Cardiac fibroblast (primary cell): Measurements from ENCODE around the gene CD200R1L.
"Not testable (repeated sequence)": the region's sequence is repeated elsewhere in the genome, so short reads cannot be mapped to it uniquely, and the experiment has no call there.

Source experiments
- DNase-seq, 2 donors: peaks; one replicate each; pipeline versions ENCODE4 v3.0.0 to v3.0.0-alpha.2; 2010; ENCODE audit warnings: low read depth in 2 of 2
- H3K4me3 ChIP-seq, 2 donors: replicated peaks in 1 of 2; 1 replicate in 1 of 2; 2 replicates in 1 of 2; pipeline ENCODE4 v1.5.1; 2011; ENCODE audit warnings: low read depth in 2 of 2, low read length in 2 of 2, mild to moderate bottlenecking in 2 of 2, moderate library complexity in 1 of 2
- TF ChIP-seq, protein P1 (sequence below): IDR thresholded peaks from one replicate; pipeline ENCODE4 v1.5.1; 2011; ENCODE audit warnings: low read depth, mild to moderate bottlenecking, low read length, inconsistent platforms

Gene CD200R1L

DNA sequence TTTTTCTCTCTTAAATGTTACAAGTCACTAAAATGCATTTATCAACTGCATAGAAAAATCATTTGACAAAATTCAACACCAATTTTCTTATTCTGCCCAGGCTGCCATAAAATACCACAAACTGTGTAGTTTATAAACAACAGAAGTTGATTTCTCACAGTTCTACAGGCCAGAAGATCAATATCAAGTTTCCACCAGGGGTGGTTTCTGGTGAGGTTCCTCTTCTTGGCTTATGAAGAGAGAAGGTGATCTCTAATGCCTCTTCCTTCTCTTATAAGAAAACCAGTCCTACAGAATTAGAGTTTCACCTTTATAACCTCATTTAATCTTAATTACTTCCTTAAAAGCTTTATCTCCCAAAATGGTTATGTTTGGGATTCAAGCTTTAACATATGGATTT lies 10.9 kb upstream of the CD200R1L start:
- H3K4me3 ChIP-seq = no peak overlapping the region
- no peak for DNase-seq
- TF ChIP-seq, protein P1, sequence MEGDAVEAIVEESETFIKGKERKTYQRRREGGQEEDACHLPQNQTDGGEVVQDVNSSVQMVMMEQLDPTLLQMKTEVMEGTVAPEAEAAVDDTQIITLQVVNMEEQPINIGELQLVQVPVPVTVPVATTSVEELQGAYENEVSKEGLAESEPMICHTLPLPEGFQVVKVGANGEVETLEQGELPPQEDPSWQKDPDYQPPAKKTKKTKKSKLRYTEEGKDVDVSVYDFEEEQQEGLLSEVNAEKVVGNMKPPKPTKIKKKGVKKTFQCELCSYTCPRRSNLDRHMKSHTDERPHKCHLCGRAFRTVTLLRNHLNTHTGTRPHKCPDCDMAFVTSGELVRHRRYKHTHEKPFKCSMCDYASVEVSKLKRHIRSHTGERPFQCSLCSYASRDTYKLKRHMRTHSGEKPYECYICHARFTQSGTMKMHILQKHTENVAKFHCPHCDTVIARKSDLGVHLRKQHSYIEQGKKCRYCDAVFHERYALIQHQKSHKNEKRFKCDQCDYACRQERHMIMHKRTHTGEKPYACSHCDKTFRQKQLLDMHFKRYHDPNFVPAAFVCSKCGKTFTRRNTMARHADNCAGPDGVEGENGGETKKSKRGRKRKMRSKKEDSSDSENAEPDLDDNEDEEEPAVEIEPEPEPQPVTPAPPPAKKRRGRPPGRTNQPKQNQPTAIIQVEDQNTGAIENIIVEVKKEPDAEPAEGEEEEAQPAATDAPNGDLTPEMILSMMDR = no peak

DNA sequence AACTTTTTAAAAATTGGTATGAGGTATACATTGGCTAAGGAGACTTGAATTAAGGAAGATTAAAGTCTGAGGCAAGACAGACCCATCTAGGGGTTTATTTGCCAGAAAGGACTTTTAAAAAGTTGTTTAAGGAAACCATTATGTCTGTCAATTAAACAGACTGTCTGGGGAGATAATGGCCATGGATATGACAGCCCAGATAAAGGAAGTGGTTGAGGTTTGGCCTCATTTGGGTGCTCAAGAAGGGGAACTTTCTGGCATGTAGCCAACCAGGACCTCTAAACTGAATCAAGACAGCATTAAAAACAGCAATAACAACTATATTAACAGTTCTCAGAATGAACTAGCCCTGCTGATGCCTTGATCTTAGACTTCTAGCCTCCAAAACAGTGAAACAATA lies 9.9 kb upstream of the CD200R1L start:
- DNase-seq = no peak
- TF ChIP-seq, protein P1 = no peak

DNA sequence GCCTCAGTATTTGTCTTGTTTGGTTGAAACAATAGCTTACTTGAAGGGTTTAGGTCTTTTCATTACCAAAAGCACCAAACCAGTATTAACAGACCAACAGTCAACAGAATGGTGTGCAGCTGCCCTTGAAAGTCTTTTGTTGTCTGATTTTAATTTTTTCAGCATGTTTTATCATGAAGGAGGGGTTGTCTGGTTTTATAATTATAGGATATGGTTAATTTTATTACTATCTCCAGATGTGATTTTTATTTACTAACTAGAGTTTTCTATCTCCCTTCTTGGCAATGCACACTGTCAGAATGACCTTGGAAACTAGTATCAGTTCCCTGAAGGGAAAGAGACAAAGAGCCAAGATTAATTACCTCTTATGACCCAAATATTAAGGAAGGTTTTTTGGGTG lies 9.2 kb upstream of the CD200R1L start:
- DNase-seq = no peak
- H3K4me3 ChIP-seq = no peak overlapping the region
- TF ChIP-seq, protein P1 = no peak

More for the DNA sequence above, 9.9 kb upstream of the CD200R1L start:
- H3K4me3 ChIP-seq = no peak overlapping the region

DNA sequence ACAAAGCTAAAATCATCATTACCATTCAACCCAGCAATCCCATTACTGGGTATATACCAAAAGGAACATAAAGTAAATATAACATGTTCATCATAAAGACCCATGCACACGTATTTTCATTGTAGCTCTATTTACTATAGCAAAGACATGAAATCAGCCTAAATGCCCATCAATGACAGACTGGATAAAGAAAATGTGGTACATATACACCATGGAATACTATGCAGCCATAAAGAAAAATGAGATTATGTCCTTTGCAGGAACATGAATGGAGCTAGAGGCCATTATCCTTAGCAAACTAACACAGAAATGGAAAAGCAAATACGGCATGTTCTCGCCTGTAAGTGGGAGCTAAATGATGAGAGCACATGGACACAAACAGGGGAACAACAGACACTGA lies 8.4 kb upstream of the CD200R1L start:
- not testable (repeated sequence) for DNase-seq, H3K4me3 ChIP-seq

DNA sequence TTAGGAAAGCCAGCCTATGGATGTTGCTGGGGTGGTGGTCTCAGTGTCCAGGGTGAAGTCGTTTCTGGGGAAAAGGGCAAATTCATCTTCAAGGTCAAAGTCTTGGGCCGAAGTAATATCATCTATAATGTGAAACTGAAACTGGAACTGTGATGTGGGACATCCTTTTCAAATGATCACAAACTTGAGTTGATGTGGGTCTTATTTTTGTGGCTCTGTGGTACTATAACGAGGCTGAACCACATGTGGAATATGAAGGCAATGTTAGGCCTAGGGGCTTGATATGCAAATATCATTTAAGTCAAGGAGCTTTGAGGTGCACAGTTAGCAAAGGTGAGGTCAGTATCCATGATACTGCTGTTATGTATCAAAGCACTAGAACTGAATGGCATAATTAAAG lies 1.5 kb upstream of the CD200R1L start:
- no peak overlapping the region for H3K4me3 ChIP-seq
- TF ChIP-seq, protein P1 = no peak
- no peak for DNase-seq

DNA sequence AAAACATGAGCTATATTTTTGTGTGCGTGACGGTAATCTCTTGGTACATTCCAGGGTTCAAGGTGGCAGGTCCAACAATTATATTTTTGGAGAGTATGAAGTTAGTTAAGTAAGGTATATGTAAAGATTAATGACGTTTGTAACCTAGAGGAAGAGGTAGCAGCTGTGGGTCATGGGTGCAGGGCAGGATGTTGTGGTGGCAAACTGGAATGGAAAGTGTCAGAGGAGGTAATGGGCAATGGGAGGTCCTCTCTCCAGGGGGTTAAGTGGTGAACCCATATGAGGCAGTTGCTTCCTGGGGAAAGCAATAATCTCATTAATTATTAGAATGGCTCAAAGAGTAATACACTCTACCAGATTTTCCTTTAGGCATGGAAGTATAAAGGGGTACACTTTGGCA lies 1.0 kb upstream of the CD200R1L start:
- no peak for DNase-seq
- H3K4me3 ChIP-seq = no peak overlapping the region
- TF ChIP-seq, protein P1 = no peak

DNA sequence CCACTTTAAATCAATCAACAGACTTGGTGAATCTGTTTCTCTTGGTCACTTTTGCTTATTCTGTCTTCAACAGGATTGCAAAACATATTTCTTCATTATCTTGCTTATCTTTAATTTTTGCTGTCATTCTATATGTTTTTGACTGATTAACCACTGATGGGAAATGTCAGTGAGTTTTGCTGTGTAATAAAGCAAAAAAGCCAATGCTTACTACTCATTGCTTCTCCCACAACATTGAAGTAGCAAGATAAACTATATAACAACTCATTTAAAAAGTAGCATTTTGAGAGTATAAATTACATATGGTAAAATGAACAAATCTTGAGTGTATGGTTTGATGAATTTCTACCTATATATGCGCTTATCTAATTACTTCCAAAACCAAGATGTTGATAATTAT lies 892 bp downstream of the CD200R1L start:
- TF ChIP-seq, protein P1 = no peak
- no peak for DNase-seq
- H3K4me3 ChIP-seq = no peak overlapping the region
